DND-41 (cell line): Measurements from ENCODE around the gene OR12D2.
"Not testable (repeated sequence)": the region's sequence is repeated elsewhere in the genome, so short reads cannot be mapped to it uniquely, and the experiment has no call there.

Experiments used
- ATAC-seq: fragments of 200-7000 bp; cut with Tn5 transposase; 3 replicates; pipeline ENCODE4 v1.9.1; 2021; ENCODE audit warnings: low read depth; ENCODE audit not compliant: insufficient read depth
- DNase-seq: peaks from one replicate; pipeline ENCODE4 v3.0.0-alpha.2; 2020
- H2AFZ ChIP-seq: 2 replicates; pipeline ENCODE4 v1.6.0; 2012; ENCODE audit warnings: low read depth, low read length
- H3K27ac ChIP-seq: 2 replicates; pipeline ENCODE4 v1.5.1; 2012; ENCODE audit warnings: low read length, inconsistent platforms
- H3K27me3 ChIP-seq: fragments of 200-600 bp; sonication (generic); 2 replicates; pipeline ENCODE4 v1.6.0; 2012; ENCODE audit warnings: low read length, mild to moderate bottlenecking, inconsistent platforms; ENCODE audit not compliant: insufficient read depth, poor library complexity
- H3K36me3 ChIP-seq: 2 replicates; pipeline ENCODE4 v1.5.1; 2012; ENCODE audit warnings: low read length, inconsistent platforms; ENCODE audit not compliant: insufficient read depth
- H3K4me1 ChIP-seq: 2 replicates; pipeline ENCODE4 v1.5.1; 2012; ENCODE audit warnings: mild to moderate bottlenecking, low read length; ENCODE audit not compliant: insufficient read depth
- H3K4me2 ChIP-seq: 2 replicates; pipeline ENCODE4 v1.6.0; 2012; ENCODE audit warnings: mild to moderate bottlenecking, moderate library complexity, low read length, inconsistent platforms; ENCODE audit not compliant: insufficient read depth
- H3K4me3 ChIP-seq, 2 experiments: fragments of 200-600 bp in 1 of 2; shearing (Covaris generic) in 1 of 2; 2 replicates each; pipeline ENCODE4 v1.5.1; 2012 to 2016; ENCODE audit warnings: inconsistent platforms in 2 of 2, low read length in 2 of 2, mild to moderate bottlenecking in 2 of 2, low read depth in 1 of 2, moderate library complexity in 1 of 2
- H3K79me2 ChIP-seq: 2 replicates; pipeline ENCODE4 v1.6.0; 2012; ENCODE audit warnings: low read length, inconsistent platforms; ENCODE audit not compliant: insufficient read depth
- H3K9ac ChIP-seq: 2 replicates; pipeline ENCODE4 v1.6.0; 2012; ENCODE audit warnings: low read depth, mild to moderate bottlenecking, inconsistent platforms, low read length, moderate library complexity
- H3K9me3 ChIP-seq: 2 replicates; pipeline ENCODE4 v1.5.1; 2012; ENCODE audit warnings: low read length, moderate library complexity, mild to moderate bottlenecking, inconsistent platforms; ENCODE audit not compliant: insufficient read depth, severe bottlenecking
- H4K20me1 ChIP-seq: 2 replicates; pipeline ENCODE4 v1.6.0; 2012; ENCODE audit warnings: low read length; ENCODE audit not compliant: insufficient read depth
- EZH2 ChIP-seq: IDR thresholded peaks from 3 replicates; pipeline ENCODE4 v1.6.1; 2012; ENCODE audit warnings: borderline replicate concordance, low read depth, mild to moderate bottlenecking, moderate library complexity, low read length, inconsistent platforms; ENCODE audit not compliant: severe bottlenecking
- TF ChIP-seq, protein P1 (sequence below): IDR thresholded peaks from 2 replicates; pipeline ENCODE4 v1.5.1; 2012; ENCODE audit warnings: borderline replicate concordance, low read length, moderate library complexity, mild to moderate bottlenecking; ENCODE audit not compliant: poor library complexity, severe bottlenecking; ENCODE audit errors: extremely low read depth

Gene OR12D2

GRCh38 chr6:29439006-29439405 is 43.6 kb downstream of the OR12D2 start, which contains the start of gene OR10C1:
OR10C1 (plus strand) TSS chr6:29439306; CDS start chr6:29440016, 710 bp downstream.
- H2AFZ ChIP-seq, result no peak within 1 kb of the TSS
- H4K20me1 ChIP-seq, result no peaks in the 10 kb centered on the region
- H3K79me2 ChIP-seq, result no peaks in the 10 kb centered on the region
- no peaks in the 10 kb centered on the region for H3K4me1 ChIP-seq
- no peak within 1 kb of the TSS for H3K27ac ChIP-seq
- DNase-seq (no peak), ATAC-seq (no peak)
- H3K36me3 ChIP-seq, result no peaks in the 10 kb centered on the region
- H3K27me3 ChIP-seq, result no peaks in the 10 kb centered on the region
- no peaks in the 10 kb centered on the region for H3K9me3 ChIP-seq
- TF ChIP-seq, protein P1, sequence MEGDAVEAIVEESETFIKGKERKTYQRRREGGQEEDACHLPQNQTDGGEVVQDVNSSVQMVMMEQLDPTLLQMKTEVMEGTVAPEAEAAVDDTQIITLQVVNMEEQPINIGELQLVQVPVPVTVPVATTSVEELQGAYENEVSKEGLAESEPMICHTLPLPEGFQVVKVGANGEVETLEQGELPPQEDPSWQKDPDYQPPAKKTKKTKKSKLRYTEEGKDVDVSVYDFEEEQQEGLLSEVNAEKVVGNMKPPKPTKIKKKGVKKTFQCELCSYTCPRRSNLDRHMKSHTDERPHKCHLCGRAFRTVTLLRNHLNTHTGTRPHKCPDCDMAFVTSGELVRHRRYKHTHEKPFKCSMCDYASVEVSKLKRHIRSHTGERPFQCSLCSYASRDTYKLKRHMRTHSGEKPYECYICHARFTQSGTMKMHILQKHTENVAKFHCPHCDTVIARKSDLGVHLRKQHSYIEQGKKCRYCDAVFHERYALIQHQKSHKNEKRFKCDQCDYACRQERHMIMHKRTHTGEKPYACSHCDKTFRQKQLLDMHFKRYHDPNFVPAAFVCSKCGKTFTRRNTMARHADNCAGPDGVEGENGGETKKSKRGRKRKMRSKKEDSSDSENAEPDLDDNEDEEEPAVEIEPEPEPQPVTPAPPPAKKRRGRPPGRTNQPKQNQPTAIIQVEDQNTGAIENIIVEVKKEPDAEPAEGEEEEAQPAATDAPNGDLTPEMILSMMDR, result no peak
- no peak for TF ChIP-seq EZH2
- H3K4me2 ChIP-seq, result no peak within 1 kb of the TSS
- H3K9ac ChIP-seq, result no peak within 1 kb of the TSS
- no peak within 1 kb of the TSS for H3K4me3 ChIP-seq

DNA sequence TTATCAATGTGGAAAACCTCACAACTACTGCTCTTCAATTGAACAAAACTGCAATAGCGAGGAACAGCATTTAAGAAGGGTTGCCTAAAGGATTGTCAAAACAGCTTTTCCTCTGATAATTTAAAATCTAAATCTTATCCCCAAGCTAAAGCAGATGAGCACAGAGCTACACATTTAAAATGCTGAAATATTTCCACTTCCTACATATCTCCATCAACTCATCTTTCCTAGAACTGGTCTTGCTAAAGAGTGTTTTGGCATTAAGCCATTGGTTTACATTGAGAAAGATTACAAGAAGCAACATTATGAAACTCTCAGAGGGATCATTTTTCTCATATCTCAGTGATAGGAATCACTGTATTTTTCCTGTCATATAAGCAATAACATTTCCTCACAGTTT is 47.3 kb downstream of the OR12D2 start:
- ATAC-seq, result no peak
- no peak for TF ChIP-seq EZH2
- TF ChIP-seq, protein P1, result no peak
- Histone ChIP-seq H2AFZ (no peak overlapping the region), H4K20me1 (no peaks in the 10 kb centered on the region), H3K27ac (no peak overlapping the region), H3K79me2 (no peaks in the 10 kb centered on the region), H3K36me3 (no peaks in the 10 kb centered on the region), H3K9ac (no peak overlapping the region), H3K9me3 (no peaks in the 10 kb centered on the region), H3K4me2 (no peak overlapping the region), H3K4me3 (no peak overlapping the region), H3K4me1 (no peaks in the 10 kb centered on the region), H3K27me3 (no peaks in the 10 kb centered on the region)
- DNase-seq, result no peak

- H3K4me1 ChIP-seq, ATAC-seq, H3K27me3 ChIP-seq, H3K9me3 ChIP-seq, H3K79me2 ChIP-seq, H3K4me2 ChIP-seq, H4K20me1 ChIP-seq, H3K9ac ChIP-seq, DNase-seq, H3K4me3 ChIP-seq, H2AFZ ChIP-seq, H3K27ac ChIP-seq, H3K36me3 ChIP-seq: not testable (repeated sequence)
Observed at GRCh38 chr6:29444031-29444430, 48.6 kb downstream of the OR12D2 start.
